ENCODE data around the gene RBM17. TPM values are rescaled to one million over a fixed set of nuclear protein-coding genes. Genes with fewer than 3 reads are reported as not detected.
A peak's percentile ranks its signal among the peaks of the same experiment; 100 is the strongest.

The RBM17 gene
- total RNA-seq, 2 donors from 2014 or later: 58.6 to 80.3 TPM

DNA sequence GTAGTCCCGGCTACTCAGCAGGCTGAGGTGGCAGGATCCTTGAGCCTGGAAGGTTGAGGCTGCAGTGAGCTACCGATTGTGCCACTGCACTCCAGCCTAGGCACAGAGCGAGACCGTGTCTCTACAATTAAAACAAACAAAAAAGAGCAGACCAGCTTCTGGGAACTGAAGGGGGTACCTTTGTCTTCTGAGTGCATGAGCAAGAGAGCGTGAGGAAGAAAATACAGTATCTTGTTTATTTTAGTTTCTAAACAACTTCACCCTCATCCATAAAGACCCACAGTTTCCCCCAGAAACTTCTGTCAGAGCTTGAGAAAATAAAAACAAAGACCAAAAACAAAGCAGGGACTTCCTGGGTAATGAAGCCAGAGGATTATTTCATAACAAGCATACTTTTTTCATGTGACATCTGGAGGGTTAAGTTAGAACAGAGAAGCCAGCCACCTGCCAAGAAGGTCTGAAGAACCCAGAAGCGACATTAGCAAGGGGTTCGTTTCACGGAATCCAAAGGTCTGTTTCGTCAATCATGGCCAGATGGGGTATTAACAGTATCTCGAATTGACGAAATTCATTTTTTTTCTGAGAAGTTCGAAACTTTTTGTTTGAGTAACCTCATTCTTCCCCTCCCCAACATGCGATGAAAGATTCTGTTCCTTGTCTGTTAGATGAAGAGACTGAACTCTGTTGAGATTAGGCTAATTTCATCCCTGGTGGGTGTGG lies 16.5 kb upstream of the RBM17 start:
- no peak for DNase-seq
- intact Hi-C loops (cut with DNase I): no loop called here
- ATAC-seq: peak in 1 of 2 donors; percentile 31

- intact Hi-C loops (cut with DNase I): no loop called here
- DNase-seq (no peak), ATAC-seq (peak; percentile 32 to 82)
Measured at GRCh38 chr10:6074489-6075301, 14.1 kb upstream of the RBM17 start.

- no peak for ATAC-seq
- DNase-seq: no peak
- intact Hi-C loops (cut with DNase I): no loop called here
Measured at GRCh38 chr10:6077071-6077675, 11.7 kb upstream of the RBM17 start.

DNA sequence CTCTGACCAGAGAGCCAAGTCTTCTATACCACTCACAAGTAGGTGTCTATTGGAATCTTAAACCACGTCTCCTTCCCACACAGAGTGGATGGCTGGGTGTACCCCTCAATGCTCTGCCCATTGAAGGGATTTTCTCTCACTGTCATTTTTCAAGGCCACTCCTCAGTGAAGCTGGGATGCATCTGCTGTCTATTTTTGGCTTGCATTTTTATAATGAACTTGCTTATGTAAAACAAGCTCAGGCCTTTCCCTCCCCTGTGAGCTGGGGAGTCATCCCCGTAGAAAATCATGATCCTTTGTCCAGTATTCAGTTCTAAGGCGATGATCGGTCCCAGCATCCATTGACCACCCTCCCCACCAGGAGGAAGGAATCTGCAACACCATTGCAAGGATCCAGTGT lies 9.8 kb upstream of the RBM17 start:
- ATAC-seq (no peak), DNase-seq (no peak)
- intact Hi-C loops (cut with DNase I): no loop called here

GRCh38 chr10:6080417-6080973 lies 8.3 kb upstream of the RBM17 start:
- DNase-seq (no peak), ATAC-seq (no peak)
- intact Hi-C loops (cut with DNase I): loop anchor here in 1 of 2 donors (10.0 kb wide), 1 partner anchor 66 kb away; no protein-coding TSS in a partner anchor

- DNase-seq: no peak
- ATAC-seq: no peak
- intact Hi-C loops (cut with DNase I): loop anchor here in 1 of 2 donors (10.0 kb wide), 1 partner anchor 68 kb away; no protein-coding TSS in a partner anchor
Measured at GRCh38 chr10:6082496-6083395, 6.1 kb upstream of the RBM17 start.

- intact Hi-C loops (cut with DNase I): loop anchor here in 1 of 2 donors (10.0 kb wide), 1 partner anchor 69 kb away; no protein-coding TSS in a partner anchor
- no peak for ATAC-seq
- DNase-seq: no peak
Measured at GRCh38 chr10:6083523-6084475, 5.0 kb upstream of the RBM17 start.

DNA sequence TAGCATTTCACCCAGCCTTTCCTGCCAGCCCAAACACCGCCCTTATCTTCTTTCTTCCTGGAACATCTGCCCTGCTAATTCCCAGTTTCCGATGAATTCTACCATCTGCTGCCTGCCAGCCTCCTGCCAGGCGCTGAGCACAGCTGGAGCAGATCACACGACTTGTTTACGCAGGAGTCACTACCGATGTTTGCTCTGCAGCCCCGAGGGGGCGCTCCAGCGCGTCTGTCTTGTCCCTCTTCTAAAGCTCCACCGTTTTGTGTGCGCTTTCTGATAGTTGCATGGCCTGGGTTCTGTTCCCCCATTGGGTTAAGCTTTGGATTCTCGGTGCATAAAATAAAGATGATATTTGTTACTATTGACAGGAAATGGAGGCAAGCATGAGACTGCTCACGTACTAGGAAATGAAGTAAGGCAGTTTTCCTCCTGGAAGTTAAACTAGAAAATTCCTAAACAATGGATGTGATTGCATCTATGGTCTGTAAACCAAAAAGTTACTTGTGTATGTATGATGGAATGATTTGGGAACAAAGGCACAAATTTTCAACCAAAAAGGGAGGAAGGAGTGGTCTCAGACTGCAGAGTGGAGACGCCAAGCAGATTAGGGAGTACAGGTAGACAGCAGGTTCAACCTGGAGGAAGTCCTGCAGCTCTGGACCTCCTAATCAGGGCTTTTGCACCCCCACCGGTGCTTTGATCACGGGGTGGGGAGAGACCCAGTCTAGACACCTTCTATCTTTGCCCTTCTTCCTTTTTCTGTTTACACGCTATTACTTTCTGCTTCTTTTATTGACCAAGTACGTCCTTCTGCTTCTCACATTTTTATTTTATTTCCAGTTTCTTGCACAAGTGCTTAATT lies 2.2 kb upstream of the RBM17 start:
- peak; percentile 61 to 75 for ATAC-seq
- DNase-seq: peak; percentile 91
- intact Hi-C loops (cut with DNase I): loop anchor here in 1 of 2 donors (10.0 kb wide), 1 partner anchor 72 kb away; no protein-coding TSS in a partner anchor

GRCh38 chr10:6089334-6090219 lies 743 bp downstream of the RBM17 start:
- DNase-seq: no peak
- ATAC-seq: peak; percentile 3 to 5
- intact Hi-C loops (cut with DNase I): loop anchor here (10.0 kb wide), 2 partner anchors 75 to 145 kb away; no protein-coding TSS in a partner anchor

DNA sequence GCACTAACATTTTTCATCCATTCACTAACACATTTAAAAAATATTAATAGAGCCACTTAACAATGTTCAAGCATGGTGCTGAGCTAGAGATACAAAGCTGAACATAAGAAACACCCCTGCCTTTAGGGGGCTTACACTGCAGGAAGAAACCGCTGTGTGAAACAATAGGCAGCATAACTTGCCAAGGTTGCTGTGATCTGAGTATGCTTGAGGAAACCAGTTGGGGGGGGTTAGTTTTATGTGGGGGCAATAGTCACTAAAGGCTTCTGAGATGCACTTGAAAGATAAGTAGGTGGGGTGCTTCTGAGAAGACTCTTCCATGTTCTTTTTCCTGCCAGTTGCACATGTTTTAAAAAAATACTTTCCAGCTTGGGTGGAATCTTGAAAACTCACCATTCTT lies 2.8 kb downstream of the RBM17 start:
- intact Hi-C loops (cut with DNase I): loop anchor here in 1 of 2 donors (10.0 kb wide), 1 partner anchor 147 kb away; no protein-coding TSS in a partner anchor
- no peak for ATAC-seq

DNA sequence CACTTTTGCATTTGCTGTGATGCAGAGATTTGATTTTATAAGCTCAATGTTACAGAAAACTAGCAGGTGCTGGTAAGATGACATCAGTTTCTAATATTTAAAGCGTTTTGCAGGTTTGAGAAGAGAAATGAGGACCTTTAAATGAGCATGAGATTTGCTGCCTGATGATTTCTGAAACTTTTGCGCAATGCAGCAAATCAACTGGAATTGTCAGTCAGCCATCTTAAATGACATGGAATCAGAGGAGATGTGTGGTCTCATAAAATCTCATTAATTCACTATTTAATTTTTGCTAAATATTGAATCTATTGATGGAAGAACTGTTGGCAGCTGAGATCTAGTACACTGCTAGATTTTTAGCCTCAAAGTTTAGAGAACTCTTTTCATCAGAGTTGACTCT lies 3.9 kb downstream of the RBM17 start:
- intact Hi-C loops (cut with DNase I): loop anchor here in 1 of 2 donors (10.0 kb wide), 1 partner anchor 148 kb away; no protein-coding TSS in a partner anchor
- ATAC-seq: no peak
- DNase-seq: no peak

More for the DNA sequence above, 2.8 kb downstream of the RBM17 start:
- DNase-seq: no peak

DNA sequence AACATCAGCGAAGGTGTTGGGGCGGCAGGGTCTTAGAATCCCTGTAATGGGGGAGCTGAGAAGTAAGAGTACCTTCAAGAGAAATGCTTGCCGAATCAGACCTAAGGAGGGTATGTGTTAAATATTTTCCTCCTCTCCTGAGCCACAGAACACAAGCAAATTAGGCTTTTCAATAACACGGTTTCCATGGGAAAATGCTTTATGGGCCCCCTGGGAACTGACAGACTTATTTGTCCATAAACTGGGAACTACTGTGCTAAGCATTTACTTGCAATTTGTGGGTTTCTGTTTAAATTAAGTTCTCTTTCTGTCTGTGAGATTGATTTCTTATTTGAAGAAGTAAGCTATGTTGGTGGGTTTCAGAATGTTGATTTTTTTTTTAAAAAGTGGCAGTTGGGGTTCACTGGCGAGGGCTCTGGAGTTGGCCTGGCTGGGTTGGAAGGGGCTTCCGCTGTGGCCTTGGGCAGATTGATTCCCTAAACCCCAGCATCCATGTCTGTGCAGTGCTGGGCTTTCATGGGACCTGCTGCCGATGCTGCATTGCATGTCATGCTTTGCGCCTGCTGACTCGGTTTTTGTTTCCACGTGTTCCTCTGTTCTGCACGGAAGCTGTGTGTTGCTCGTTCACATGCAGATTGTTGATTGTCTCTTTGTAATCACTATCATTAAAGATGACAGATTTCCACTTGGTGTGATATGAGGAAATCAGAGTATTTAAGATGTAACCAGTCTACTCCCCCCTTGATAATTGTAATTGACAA lies 7.2 kb downstream of the RBM17 start:
- intact Hi-C loops (cut with DNase I): loop anchor here in 1 of 2 donors (10.0 kb wide), 1 partner anchor 151 kb away; no protein-coding TSS in a partner anchor
- DNase-seq (no peak), ATAC-seq (no peak)

DNA sequence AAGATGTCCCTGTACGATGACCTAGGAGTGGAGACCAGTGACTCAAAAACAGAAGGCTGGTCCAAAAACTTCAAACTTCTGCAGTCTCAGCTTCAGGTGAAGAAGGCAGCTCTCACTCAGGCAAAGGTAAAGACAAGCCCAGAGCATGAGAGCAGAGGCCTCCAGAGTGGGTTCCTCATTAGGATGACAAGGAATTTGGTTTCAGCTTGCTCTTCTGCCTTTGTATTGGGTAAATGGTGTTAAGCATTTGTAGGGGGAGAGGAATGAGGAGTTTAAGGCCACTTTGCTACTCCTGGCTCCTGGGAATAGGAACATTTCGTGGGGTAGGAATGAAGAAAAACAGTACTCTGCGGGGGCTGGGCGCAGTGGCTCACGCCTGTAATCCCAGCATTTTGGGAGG lies 8.2 kb downstream of the RBM17 start:
- ATAC-seq (no peak), DNase-seq (no peak)
- intact Hi-C loops (cut with DNase I): loop anchor here in 1 of 2 donors (10.0 kb wide), 1 partner anchor 152 kb away; no protein-coding TSS in a partner anchor

DNA sequence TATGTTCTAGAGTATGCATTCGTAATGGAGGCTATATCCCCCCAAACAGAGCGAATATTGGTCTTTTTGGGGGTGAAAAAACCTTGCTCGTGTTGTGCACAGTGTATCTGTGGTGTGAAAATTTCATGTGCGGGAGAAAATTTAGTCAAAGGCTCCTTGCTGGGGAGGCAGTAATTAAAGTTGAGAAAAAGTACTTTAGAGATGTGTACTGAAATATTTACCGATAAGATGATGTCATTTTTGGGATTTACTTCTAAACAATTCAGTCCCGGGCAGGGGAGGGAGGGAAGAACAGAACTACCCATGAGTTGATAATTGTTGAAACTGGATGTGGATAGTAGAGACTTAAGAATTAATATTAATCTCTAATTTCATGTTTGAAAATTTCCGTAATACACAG lies 9.3 kb downstream of the RBM17 start:
- no peak for DNase-seq
- intact Hi-C loops (cut with DNase I): loop anchor here in 1 of 2 donors (10.0 kb wide), 1 partner anchor 153 kb away; no protein-coding TSS in a partner anchor
- ATAC-seq: no peak
